Testis (tissue), 3 donors: ENCODE results near the gene NFIX. TPM values are rescaled to one million over a fixed set of nuclear protein-coding genes. Genes with fewer than 3 reads are reported as not detected.

Experiments
- DNase-seq: peaks from one replicate; pipeline ENCODE4 v3.0.0-alpha.2; 2019
- H3K27ac ChIP-seq, 2 donors: fragments of 200-600 bp; sonication (generic); one replicate each; pipeline ENCODE4 v1.5.1; 2019
- H3K27me3 ChIP-seq: fragments of 200-600 bp; sonication (generic); one replicate; pipeline ENCODE4 v1.5.1; 2019
- H3K36me3 ChIP-seq: fragments of 200-600 bp; sonication (generic); one replicate; pipeline ENCODE4 v1.5.1; 2017; ENCODE audit warnings: low read depth; ENCODE audit errors: missing control alignments
- H3K4me1 ChIP-seq: fragments of 200-600 bp; sonication (generic); one replicate; pipeline ENCODE4 v1.5.1; 2019
- H3K4me3 ChIP-seq, 2 donors: fragments of 200-600 bp; sonication (generic); one replicate each; pipeline ENCODE4 v1.5.1; 2017 to 2019
- H3K9me3 ChIP-seq: fragments of 200-600 bp; sonication (generic); one replicate; pipeline ENCODE4 v1.5.1; 2017
- CTCF ChIP-seq, 3 experiments: fragments of 450-650 bp in 2 of 3; fragments of 200-600 bp in 1 of 3; sonication (generic) in 1 of 3; IDR thresholded peaks; one replicate each; pipeline ENCODE4 v1.5.1; 2016 to 2019; ENCODE audit warnings: antibody characterized with exemption in 3 of 3, mild to moderate bottlenecking in 2 of 3, moderate library complexity in 1 of 3
- POLR2A ChIP-seq: fragments of 450-650 bp; IDR thresholded peaks from one replicate; pipeline ENCODE4 v1.6.1; 2017; ENCODE audit warnings: antibody characterized with exemption, mild to moderate bottlenecking, moderate library complexity
- WGBS, 2 donors: methylation state at CpG; one replicate each; pipeline ENCODE4 v1.1.5; 2018; 5-methylcytosine and 5-hydroxymethylcytosine counted together
- intact Hi-C: fragments of 100-400 bp; cut with DNase I; formaldehyde crosslinking; loops from one replicate; pipeline ENCODE4 v1.15.1; 2023; ENCODE audit warnings: low total_unique reads
- polyA plus RNA-seq: library from polyadenylated mRNA; stranded (reverse); fragments of 350-450 nt; fragmentation: Illumina TruSeq; extraction: RNeasy Lipid Tissue Mini Kit (QIAGEN cat#74804); gene quantifications from one replicate; pipeline ENCODE4 v1.2.3, GENCODE V29; 2014; ENCODE audit warnings: low read depth, low replicate concordance; ENCODE audit not compliant: insufficient read depth
- total RNA-seq, 2 donors: library from RNA; depleted of rRNA; stranded (reverse); fragments of >200 nt; gene quantifications; one replicate each; pipeline ENCODE4 v1.2.3, GENCODE V29; 2016

NFIX gene
- total and polyA plus RNA-seq, 3 donors from 2014 or later, result 47.4 to 62.4 (median 51.7) TPM

GRCh38 chr19:12982648-12983047 is 12.6 kb upstream of the NFIX start:
- DNase-seq, result no peak
- 80 to 86% methylated on average over 6 of the region's 6 CpGs for WGBS, 2 donors
- Histone ChIP-seq H3K27me3 (no peaks in the 10 kb centered on the region), H3K36me3 (no peaks in the 10 kb centered on the region), H3K4me1 (no peaks in the 10 kb centered on the region), H3K9me3 (no peaks in the 10 kb centered on the region), H3K27ac (no peak overlapping the region), H3K4me3 (peak overlapping the region in 1 of 2 donors; percentile 38)
- TF ChIP-seq POLR2A (no peak), CTCF (IDR thresholded peaks at IDR 0.05) (no peak)
- intact Hi-C loops, result loop anchor here (5.0 kb wide), 1 partner anchor 80 kb away; no protein-coding TSS in a partner anchor

- 36 to 53% methylated on average over 10 of the region's 10 CpGs for WGBS, 2 donors
- peak overlapping the region; percentile 38 to 42 for H3K4me3 ChIP-seq
- TF ChIP-seq POLR2A (no peak), CTCF (IDR thresholded peaks at IDR 0.05) (no peak)
- no peaks in the 10 kb centered on the region for H3K36me3 ChIP-seq
- no peaks in the 10 kb centered on the region for H3K4me1 ChIP-seq
- no peaks in the 10 kb centered on the region for H3K27me3 ChIP-seq
- no peak overlapping the region for H3K27ac ChIP-seq
- intact Hi-C loops, result loop anchor here (5.0 kb wide), 1 partner anchor 79 kb away; no protein-coding TSS in a partner anchor
- DNase-seq, result no peak
- H3K9me3 ChIP-seq, result no peaks in the 10 kb centered on the region
Measured at GRCh38 chr19:12983091-12983490, 12.2 kb upstream of the NFIX start.

DNA sequence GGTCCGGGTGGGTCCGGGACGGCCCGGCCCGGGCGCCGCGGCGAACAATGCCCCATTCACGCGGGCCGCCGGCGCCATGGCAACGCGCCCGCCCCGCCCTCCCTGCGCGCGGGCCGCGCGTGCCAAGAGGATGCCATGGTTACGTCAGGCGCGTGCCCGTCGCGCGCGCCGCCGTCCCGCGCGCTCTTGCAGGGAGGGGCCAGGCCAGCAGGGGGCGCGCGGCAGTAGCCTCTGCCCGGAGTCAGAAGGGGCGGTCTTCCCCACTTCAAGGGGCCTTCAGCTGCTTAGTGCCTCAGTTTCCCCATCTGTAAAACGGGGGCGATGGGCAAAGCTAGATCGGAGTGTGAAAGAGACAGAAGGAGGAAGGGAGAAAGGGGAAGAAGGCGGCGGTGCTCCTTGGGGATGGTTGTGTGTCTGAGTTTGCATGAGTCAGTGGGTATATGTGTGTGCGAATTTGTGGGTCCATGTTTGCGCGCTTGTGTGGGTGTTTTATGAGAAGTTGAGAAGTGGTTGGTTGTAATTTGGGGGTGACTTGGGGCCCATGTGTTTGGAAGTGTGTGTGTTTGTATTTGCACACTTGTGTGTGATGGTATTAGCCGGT is 11.6 kb upstream of the NFIX start:
- peak; percentile 94 to 99 (median 99) for TF ChIP-seq CTCF (IDR thresholded peaks at IDR 0.05)
- no peak for TF ChIP-seq POLR2A
- Histone ChIP-seq H3K4me1 (no peaks in the 10 kb centered on the region), H3K36me3 (no peaks in the 10 kb centered on the region), H3K27ac (no peak overlapping the region), H3K27me3 (no peaks in the 10 kb centered on the region), H3K4me3 (peak overlapping the region; percentile 38 to 42), H3K9me3 (no peaks in the 10 kb centered on the region)
- peak; percentile 89 for DNase-seq
- whole genome bisulfite sequencing, 2 donors, result 10 to 17% methylated on average over 24 to 51 of the region's 51 CpGs
- intact Hi-C loops, result loop anchor here (2.0 to 5.0 kb wide), 2 partner anchors 79 to 109 kb away; no protein-coding TSS in a partner anchor

- DNase-seq, result no peak
- Histone ChIP-seq H3K9me3 (no peaks in the 10 kb centered on the region), H3K36me3 (no peaks in the 10 kb centered on the region), H3K4me3 (no peak overlapping the region), H3K27me3 (no peaks in the 10 kb centered on the region), H3K27ac (no peak overlapping the region), H3K4me1 (no peaks in the 10 kb centered on the region)
- intact Hi-C loops, result loop anchor here (2.0 to 5.0 kb wide), 2 partner anchors 78 to 109 kb away; no protein-coding TSS in a partner anchor
- 77 to 79% methylated on average over 3 of the region's 3 CpGs for WGBS, 2 donors
- TF ChIP-seq POLR2A (no peak), CTCF (IDR thresholded peaks at IDR 0.05) (no peak)
Measured at GRCh38 chr19:12984143-12984627, 11.1 kb upstream of the NFIX start.

DNA sequence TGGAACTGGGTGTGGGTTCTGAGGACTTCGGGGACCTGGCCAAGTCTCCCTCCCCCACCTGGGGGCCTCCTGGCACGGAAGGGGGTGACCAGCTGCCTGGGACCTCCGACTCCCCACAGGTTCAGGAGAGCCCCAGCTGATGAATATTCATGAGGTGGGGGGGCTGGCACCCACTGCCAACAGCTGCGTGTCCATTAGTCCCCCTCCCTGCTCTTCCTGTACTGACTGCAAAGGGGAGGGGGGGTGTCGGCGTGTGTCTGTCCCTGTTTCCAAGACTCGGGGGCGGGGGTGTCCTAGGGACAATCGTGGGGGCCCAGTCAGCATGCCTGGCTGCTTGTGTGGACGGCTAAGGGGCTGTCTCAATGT is 10.6 kb upstream of the NFIX start:
- H3K27ac ChIP-seq, result no peak overlapping the region

More for the DNA sequence above, 10.6 kb upstream of the NFIX start:
- WGBS, 2 donors, result 51 to 66% methylated on average over 5 to 10 of the region's 10 CpGs
- no peaks in the 10 kb centered on the region for H3K4me1 ChIP-seq
- DNase-seq, result no peak
- H3K36me3 ChIP-seq, result no peaks in the 10 kb centered on the region
- H3K27me3 ChIP-seq, result no peaks in the 10 kb centered on the region
- no peaks in the 10 kb centered on the region for H3K9me3 ChIP-seq
- intact Hi-C loops, result loop anchor here (2.0 to 5.0 kb wide), 2 partner anchors 78 to 108 kb away; no protein-coding TSS in a partner anchor
- TF ChIP-seq POLR2A (no peak), CTCF (IDR thresholded peaks at IDR 0.05) (no peak)
- no peak overlapping the region for H3K4me3 ChIP-seq
